K562 (cell line): ENCODE data around the gene KLHL30. TPM values are rescaled to one million over a fixed set of nuclear protein-coding genes. Genes with fewer than 3 reads are reported as not detected.

Source experiments
- ARID4B ChIP-seq: sonication (generic); formaldehyde crosslinking; IDR thresholded peaks from 2 replicates; pipeline ENCODE4 v1.8.0; 2022; ENCODE audit warnings: mild to moderate bottlenecking, missing genetic modification reagents
- GTF2A2 ChIP-seq: IDR thresholded peaks from 2 replicates; pipeline ENCODE4 v1.6.1; 2016; ENCODE audit warnings: mild to moderate bottlenecking, missing genetic modification characterization, missing compliant biosample characterization
- HCFC1 ChIP-seq: IDR thresholded peaks from 2 replicates; pipeline ENCODE4 v1.6.1; 2012; ENCODE audit warnings: low read depth, low read length, improper control_type of control experiment
- HMGXB4 ChIP-seq: sonication (generic); formaldehyde crosslinking; IDR thresholded peaks from 2 replicates; pipeline ENCODE4 v1.8.1; 2023; ENCODE audit warnings: mild to moderate bottlenecking, missing genetic modification reagents
- NFE2 ChIP-seq: IDR thresholded peaks from 2 replicates; pipeline ENCODE4 v1.6.1; 2014; ENCODE audit warnings: antibody characterized with exemption, low read depth
- POLR3A ChIP-seq: IDR thresholded peaks from 2 replicates; pipeline ENCODE4 v1.6.1; 2011; ENCODE audit warnings: borderline replicate concordance, mild to moderate bottlenecking, moderate library complexity; ENCODE audit not compliant: insufficient read length, insufficient read depth; ENCODE audit errors: extremely low read depth
- SREBF2 ChIP-seq: sonication (generic); formaldehyde crosslinking; IDR thresholded peaks from 2 replicates; pipeline ENCODE4 v1.4.0; 2020; ENCODE audit warnings: mild to moderate bottlenecking, missing genetic modification reagents
- ZNF583 ChIP-seq: fragments of 250-450 bp; sonication (Bioruptor Pico); IDR thresholded peaks from 2 replicates; pipeline ENCODE4 v1.4.0; 2020
- ZNF584 ChIP-seq: fragments of 200-800 bp; sonication (Bioruptor generic); IDR thresholded peaks from 2 replicates; pipeline ENCODE4 v1.6.1; 2016; ENCODE audit warnings: low read depth, mild to moderate bottlenecking, missing genetic modification characterization, missing compliant biosample characterization
- polyA plus RNA-seq, 8 experiments: library from polyadenylated mRNA; depleted of rRNA in 4 of 8; stranded (reverse) in 5 of 8; unstranded in 3 of 8; fragments of >200 nt; fragmentation: Nextera tagmentation in 2 of 8; fragmentation: Illumina TruSeq in 1 of 8; extraction: Ambion mirVana in 2 of 8; extraction: Trizol in 1 of 8; gene quantifications; 2 replicates each; pipeline versions ENCODE4 v1.2.1 to v1.2.3, GENCODE V29; 2011 to 2014; ENCODE audit warnings: inconsistent platforms in 1 of 8, missing spikeins in 1 of 8
- total RNA-seq, 7 experiments: library from RNA; depleted of rRNA in 6 of 7; stranded (reverse); fragments of >200 nt in 6 of 7; fragmentation: Illumina TruSeq in 2 of 7; extraction: Trizol in 2 of 7; gene quantifications; 2 replicates each; pipeline versions ENCODE4 v1.2.1 to v1.2.3, GENCODE V29; 2011 to 2021; ENCODE audit warnings: low replicate concordance in 1 of 7

KLHL30 gene
- total and polyA plus RNA-seq, 9 of the 15 experiments (the other 6 are each of a cell fraction or from before 2014, with no cell fraction given), result 0.04 TPM; not detected in 8

- TF ChIP-seq ARID4B (CRISPR knock-in tag) (no peak), GTF2A2 (tag) (no peak), HMGXB4 (no peak), ZNF584 (CRISPR knock-in tag) (no peak), HCFC1 (no peak), NFE2 (no peak), POLR3A (no peak), SREBF2 (CRISPR knock-in tag) (no peak), ZNF583 (no peak)
- TF ChIP-seq, all 486 proteins: peak for 0
These were observed 52.0 kb downstream of the KLHL30 start (continued) for GRCh38 chr2:238190445-238190844.

Other genes starting within 250 kb of the KLHL30 start
Only the 7 nearest of the 8 such genes appear.
- 44.3 and 54.0 TPM in 2 replicates for gene UBE2F, start 171.7 kb upstream of the KLHL30 start, total RNA-seq (2014; rRNA removed)
- gene UBE2F, start 171.7 kb upstream of the KLHL30 start, total RNA-seq (2014; rRNA removed; fragmentation: Illumina TruSeq; extraction: Trizol), result 56.4 and 59.4 TPM in 2 replicates
- 42.8 and 50.7 TPM in 2 replicates for gene UBE2F, start 171.7 kb upstream of the KLHL30 start, total RNA-seq (2015; rRNA removed; fragmentation: Illumina TruSeq; extraction: Trizol)
- 53.0 and 57.9 TPM in 2 replicates for gene UBE2F, start 171.7 kb upstream of the KLHL30 start, total RNA-seq (2021)
- 68.5 and 87.1 TPM in 2 replicates for gene UBE2F, start 171.7 kb upstream of the KLHL30 start, polyA plus RNA-seq (2011; rRNA removed)
- 82.6 and 88.1 TPM in 2 replicates for gene UBE2F, start 171.7 kb upstream of the KLHL30 start, polyA plus RNA-seq (2014; fragmentation: Illumina TruSeq; extraction: Trizol)
- gene UBE2F, start 171.7 kb upstream of the KLHL30 start, polyA plus RNA-seq (2014; fragmentation: Nextera tagmentation; extraction: Ambion mirVana), result 10 to 100 TPM; 18.1 to 24.9 TPM
- 52.9 and 62.2 TPM in 2 replicates for gene UBE2F, start 171.7 kb upstream of the KLHL30 start, polyA plus RNA-seq (2014; rRNA removed)
- 22.3 and 32.0 TPM in 2 replicates for gene SCLY, start 77.7 kb upstream of the KLHL30 start, total RNA-seq (2014; rRNA removed)
- 18.7 and 21.1 TPM in 2 replicates for gene SCLY, start 77.7 kb upstream of the KLHL30 start, total RNA-seq (2014; rRNA removed; fragmentation: Illumina TruSeq; extraction: Trizol)
- gene SCLY, start 77.7 kb upstream of the KLHL30 start, total RNA-seq (2015; rRNA removed; fragmentation: Illumina TruSeq; extraction: Trizol), result 18.6 TPM in 2 replicates
- 32.2 and 38.2 TPM in 2 replicates for gene SCLY, start 77.7 kb upstream of the KLHL30 start, total RNA-seq (2021)
- gene SCLY, start 77.7 kb upstream of the KLHL30 start, polyA plus RNA-seq (2011; rRNA removed), result 15.6 and 17.1 TPM in 2 replicates
- gene SCLY, start 77.7 kb upstream of the KLHL30 start, polyA plus RNA-seq (2014; fragmentation: Illumina TruSeq; extraction: Trizol), result 20.8 and 26.7 TPM in 2 replicates
- 1 to 10 TPM; 2.6 to 4.1 TPM for gene SCLY, start 77.7 kb upstream of the KLHL30 start, polyA plus RNA-seq (2014; fragmentation: Nextera tagmentation; extraction: Ambion mirVana)
- gene SCLY, start 77.7 kb upstream of the KLHL30 start, polyA plus RNA-seq (2014; rRNA removed), result 23.9 and 27.4 TPM in 2 replicates
- 0.04 and 0.09 TPM in 2 replicates for gene ESPNL, start 38.3 kb upstream of the KLHL30 start, total RNA-seq (2014; rRNA removed)
- gene ESPNL, start 38.3 kb upstream of the KLHL30 start, total RNA-seq (2014; rRNA removed; fragmentation: Illumina TruSeq; extraction: Trizol), result not detected in 2 replicates
- gene ESPNL, start 38.3 kb upstream of the KLHL30 start, total RNA-seq (2015; rRNA removed; fragmentation: Illumina TruSeq; extraction: Trizol), result 0.04 TPM in 2 replicates
- gene ESPNL, start 38.3 kb upstream of the KLHL30 start, total RNA-seq (2021), result 0.04 and 0.09 TPM in 2 replicates
- gene ESPNL, start 38.3 kb upstream of the KLHL30 start, polyA plus RNA-seq (2011; rRNA removed), result 0.04 and 0.07 TPM in 2 replicates
- gene ESPNL, start 38.3 kb upstream of the KLHL30 start, polyA plus RNA-seq (2014; fragmentation: Illumina TruSeq; extraction: Trizol), result 0.03 and 0.08 TPM in 2 replicates
- not detected for gene ESPNL, start 38.3 kb upstream of the KLHL30 start, polyA plus RNA-seq (2014; fragmentation: Nextera tagmentation; extraction: Ambion mirVana)
- 0.05 TPM in 1 of 2 replicates, not detected in the other for gene ESPNL, start 38.3 kb upstream of the KLHL30 start, polyA plus RNA-seq (2014; rRNA removed)
- 4.1 and 5.8 TPM in 2 replicates for gene ERFE, start 20.3 kb downstream of the KLHL30 start, total RNA-seq (2014; rRNA removed)
- 2.5 and 3.7 TPM in 2 replicates for gene ERFE, start 20.3 kb downstream of the KLHL30 start, total RNA-seq (2014; rRNA removed; fragmentation: Illumina TruSeq; extraction: Trizol)
- gene ERFE, start 20.3 kb downstream of the KLHL30 start, total RNA-seq (2015; rRNA removed; fragmentation: Illumina TruSeq; extraction: Trizol), result 1.0 and 1.1 TPM in 2 replicates
- gene ERFE, start 20.3 kb downstream of the KLHL30 start, total RNA-seq (2021), result 6.5 and 6.7 TPM in 2 replicates
- gene ERFE, start 20.3 kb downstream of the KLHL30 start, polyA plus RNA-seq (2011; rRNA removed), result 2.5 and 3.1 TPM in 2 replicates
- gene ERFE, start 20.3 kb downstream of the KLHL30 start, polyA plus RNA-seq (2014; fragmentation: Illumina TruSeq; extraction: Trizol), result 5.2 and 5.4 TPM in 2 replicates
- 1 to 10 TPM in 1 of 2 experiments, under 1 TPM in 1; 0.55 to 1.1 TPM for gene ERFE, start 20.3 kb downstream of the KLHL30 start, polyA plus RNA-seq (2014; fragmentation: Nextera tagmentation; extraction: Ambion mirVana)
- 7.1 and 8.2 TPM in 2 replicates for gene ERFE, start 20.3 kb downstream of the KLHL30 start, polyA plus RNA-seq (2014; rRNA removed)
- 20.6 and 25.5 TPM in 2 replicates for gene ILKAP, start 65.0 kb downstream of the KLHL30 start, total RNA-seq (2014; rRNA removed)
- gene ILKAP, start 65.0 kb downstream of the KLHL30 start, total RNA-seq (2014; rRNA removed; fragmentation: Illumina TruSeq; extraction: Trizol), result 19.4 and 20.7 TPM in 2 replicates
- gene ILKAP, start 65.0 kb downstream of the KLHL30 start, total RNA-seq (2015; rRNA removed; fragmentation: Illumina TruSeq; extraction: Trizol), result 17.8 and 18.8 TPM in 2 replicates
- gene ILKAP, start 65.0 kb downstream of the KLHL30 start, total RNA-seq (2021), result 29.4 and 31.8 TPM in 2 replicates
- gene ILKAP, start 65.0 kb downstream of the KLHL30 start, polyA plus RNA-seq (2011; rRNA removed), result 25.1 and 31.7 TPM in 2 replicates
- 24.8 and 25.0 TPM in 2 replicates for gene ILKAP, start 65.0 kb downstream of the KLHL30 start, polyA plus RNA-seq (2014; fragmentation: Illumina TruSeq; extraction: Trizol)
- 1 to 10 TPM; 3.1 to 5.6 TPM for gene ILKAP, start 65.0 kb downstream of the KLHL30 start, polyA plus RNA-seq (2014; fragmentation: Nextera tagmentation; extraction: Ambion mirVana)
- 43.9 and 46.7 TPM in 2 replicates for gene ILKAP, start 65.0 kb downstream of the KLHL30 start, polyA plus RNA-seq (2014; rRNA removed)
- gene HES6, start 101.4 kb downstream of the KLHL30 start, total RNA-seq (2014; rRNA removed), result 110 and 166 TPM in 2 replicates
- 12.8 and 17.8 TPM in 2 replicates for gene HES6, start 101.4 kb downstream of the KLHL30 start, total RNA-seq (2014; rRNA removed; fragmentation: Illumina TruSeq; extraction: Trizol)
- gene HES6, start 101.4 kb downstream of the KLHL30 start, total RNA-seq (2015; rRNA removed; fragmentation: Illumina TruSeq; extraction: Trizol), result 29.2 and 31.2 TPM in 2 replicates
- gene HES6, start 101.4 kb downstream of the KLHL30 start, total RNA-seq (2021), result 123 and 133 TPM in 2 replicates
- gene HES6, start 101.4 kb downstream of the KLHL30 start, polyA plus RNA-seq (2011; rRNA removed), result 34.9 and 45.1 TPM in 2 replicates
- gene HES6, start 101.4 kb downstream of the KLHL30 start, polyA plus RNA-seq (2014; fragmentation: Illumina TruSeq; extraction: Trizol), result 20.0 and 27.6 TPM in 2 replicates
- gene HES6, start 101.4 kb downstream of the KLHL30 start, polyA plus RNA-seq (2014; fragmentation: Nextera tagmentation; extraction: Ambion mirVana), result 1 to 10 TPM; 6.2 to 9.0 TPM
- 131 and 180 TPM in 2 replicates for gene HES6, start 101.4 kb downstream of the KLHL30 start, polyA plus RNA-seq (2014; rRNA removed)
- 3.9 and 4.7 TPM in 2 replicates for gene PER2, start 149.9 kb downstream of the KLHL30 start, total RNA-seq (2014; rRNA removed)
- gene PER2, start 149.9 kb downstream of the KLHL30 start, total RNA-seq (2014; rRNA removed; fragmentation: Illumina TruSeq; extraction: Trizol), result 2.8 and 3.5 TPM in 2 replicates
- 2.5 and 2.6 TPM in 2 replicates for gene PER2, start 149.9 kb downstream of the KLHL30 start, total RNA-seq (2015; rRNA removed; fragmentation: Illumina TruSeq; extraction: Trizol)
- 7.7 and 10.3 TPM in 2 replicates for gene PER2, start 149.9 kb downstream of the KLHL30 start, total RNA-seq (2021)
- gene PER2, start 149.9 kb downstream of the KLHL30 start, polyA plus RNA-seq (2011; rRNA removed), result 2.4 and 3.1 TPM in 2 replicates
- 3.3 and 4.1 TPM in 2 replicates for gene PER2, start 149.9 kb downstream of the KLHL30 start, polyA plus RNA-seq (2014; fragmentation: Illumina TruSeq; extraction: Trizol)
- gene PER2, start 149.9 kb downstream of the KLHL30 start, polyA plus RNA-seq (2014; fragmentation: Nextera tagmentation; extraction: Ambion mirVana), result 1 to 10 TPM; 1.1 to 1.8 TPM
- 2.9 and 3.1 TPM in 2 replicates for gene PER2, start 149.9 kb downstream of the KLHL30 start, polyA plus RNA-seq (2014; rRNA removed)